GM18858 (cell line): ENCODE data around the gene AZU1.

Experiments used
- ATAC-seq: cut with Tn5 transposase; IDR thresholded peaks from one replicate; pipeline ENCODE4 v1.9.1; 2021; ENCODE audit not compliant: unreplicated experiment

The AZU1 gene

GRCh38 chr19:796692-797527 is 30.7 kb upstream of the AZU1 start, which contains the start of gene PTBP1:
PTBP1 (plus strand) TSS chr19:797452; CDS start chr19:797498, 46 bp downstream.
- peak; percentile 70 for ATAC-seq

GRCh38 chr19:797528-798414 is 29.9 kb upstream of the AZU1 start:
- ATAC-seq = peak; percentile 28

GRCh38 chr19:798415-799075 is 29.1 kb upstream of the AZU1 start:
- ATAC-seq = no peak

- ATAC-seq = no peak
Observed at GRCh38 chr19:799076-799881, 28.4 kb upstream of the AZU1 start.

GRCh38 chr19:800360-801029 is 27.1 kb upstream of the AZU1 start:
- ATAC-seq = no peak

DNA sequence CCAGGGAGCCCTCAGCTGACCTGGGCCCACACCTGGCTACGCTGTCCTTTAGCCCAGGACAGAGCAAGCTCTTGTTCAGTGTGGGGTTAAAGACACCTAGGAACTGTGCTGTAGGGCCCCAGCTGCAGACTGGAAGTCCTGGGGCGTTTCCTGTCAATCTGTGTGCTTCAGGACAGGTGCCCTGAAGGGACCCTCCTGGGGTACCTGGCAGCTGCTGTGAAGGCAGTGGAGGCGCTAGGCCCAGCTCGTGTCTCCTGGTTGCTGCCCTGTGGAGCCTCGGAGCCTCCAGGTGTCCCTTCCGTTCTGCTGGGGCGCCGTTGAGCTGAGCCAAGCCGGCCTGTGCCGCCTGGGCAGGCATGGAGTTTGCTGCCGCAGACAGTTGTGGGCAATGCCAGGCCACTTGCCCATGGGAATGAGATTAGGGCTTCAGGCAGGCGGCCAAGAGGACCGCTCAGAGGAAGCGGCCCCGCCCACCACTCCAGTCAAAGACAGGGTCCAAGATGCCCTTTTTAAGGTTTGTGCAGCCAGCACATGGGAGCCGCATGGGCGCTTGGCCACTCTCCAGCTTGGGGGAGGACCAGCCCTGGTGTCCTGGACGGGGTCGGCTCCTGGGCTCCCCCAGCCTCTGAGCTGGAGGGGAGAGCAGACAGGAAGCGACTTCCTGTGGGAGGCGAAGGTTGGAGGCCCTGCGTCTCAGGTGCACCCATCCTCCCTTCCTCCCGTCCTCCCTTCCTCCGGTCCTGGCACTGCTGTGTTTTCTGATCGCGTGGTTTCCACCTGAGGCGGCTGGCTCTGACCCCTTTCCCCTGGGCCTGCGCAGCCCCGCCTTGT is 26.4 kb upstream of the AZU1 start:
- no peak for ATAC-seq

- no peak for ATAC-seq
Observed at GRCh38 chr19:801861-802497, 25.7 kb upstream of the AZU1 start.

GRCh38 chr19:802498-803098 is 25.0 kb upstream of the AZU1 start:
- no peak for ATAC-seq

DNA sequence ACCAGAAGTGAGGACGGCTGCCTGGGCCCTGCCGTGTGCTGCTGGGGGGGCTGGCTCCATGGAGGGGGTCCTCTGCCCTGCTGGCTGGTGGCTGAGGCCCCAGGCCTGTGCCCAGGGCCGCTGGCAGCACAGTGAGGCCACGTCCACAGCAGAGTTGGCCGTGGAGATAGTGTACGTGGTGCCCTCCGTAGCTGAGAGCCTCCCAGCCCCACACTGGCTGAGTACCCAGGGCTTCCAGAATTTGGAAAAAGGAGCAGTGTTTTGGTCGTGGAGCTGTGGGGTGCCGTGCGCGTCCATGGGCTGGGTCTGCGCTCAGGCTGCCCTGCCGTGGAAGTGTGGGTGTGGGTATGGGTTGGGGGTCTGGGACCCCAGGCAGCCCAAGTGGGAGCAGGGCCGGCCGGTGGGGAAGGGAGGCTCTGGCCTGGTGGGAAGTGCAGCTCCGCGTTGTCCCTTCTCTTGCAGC is 24.5 kb upstream of the AZU1 start:
- no peak for ATAC-seq

DNA sequence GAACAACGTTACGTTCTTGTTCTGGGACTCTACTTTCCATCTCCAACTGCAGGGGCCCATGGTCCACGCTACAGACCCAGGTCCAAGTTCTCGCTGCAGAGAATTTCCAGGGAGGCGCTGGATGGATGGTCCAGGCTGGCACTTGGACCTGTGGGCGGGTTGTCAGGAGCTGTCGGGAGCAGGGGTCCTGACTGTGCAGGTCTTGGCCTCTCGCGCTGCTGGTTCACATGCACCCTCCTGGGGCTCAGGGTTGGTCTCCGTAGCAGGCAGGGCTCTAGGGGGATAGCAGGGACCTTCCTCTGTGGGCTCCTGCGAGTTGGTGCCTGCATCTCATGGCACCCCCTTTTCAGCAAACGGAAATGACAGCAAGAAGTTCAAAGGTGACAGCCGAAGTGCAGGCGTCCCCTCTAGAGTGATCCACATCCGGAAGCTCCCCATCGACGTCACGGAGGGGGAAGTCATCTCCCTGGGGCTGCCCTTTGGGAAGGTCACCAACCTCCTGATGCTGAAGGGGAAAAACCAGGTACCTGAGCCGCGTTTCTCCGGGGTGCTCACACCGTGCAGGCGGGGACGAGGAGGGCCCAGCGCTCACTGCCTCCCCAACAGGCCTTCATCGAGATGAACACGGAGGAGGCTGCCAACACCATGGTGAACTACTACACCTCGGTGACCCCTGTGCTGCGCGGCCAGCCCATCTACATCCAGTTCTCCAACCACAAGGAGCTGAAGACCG is 23.8 kb upstream of the AZU1 start:
- no peak for ATAC-seq

DNA sequence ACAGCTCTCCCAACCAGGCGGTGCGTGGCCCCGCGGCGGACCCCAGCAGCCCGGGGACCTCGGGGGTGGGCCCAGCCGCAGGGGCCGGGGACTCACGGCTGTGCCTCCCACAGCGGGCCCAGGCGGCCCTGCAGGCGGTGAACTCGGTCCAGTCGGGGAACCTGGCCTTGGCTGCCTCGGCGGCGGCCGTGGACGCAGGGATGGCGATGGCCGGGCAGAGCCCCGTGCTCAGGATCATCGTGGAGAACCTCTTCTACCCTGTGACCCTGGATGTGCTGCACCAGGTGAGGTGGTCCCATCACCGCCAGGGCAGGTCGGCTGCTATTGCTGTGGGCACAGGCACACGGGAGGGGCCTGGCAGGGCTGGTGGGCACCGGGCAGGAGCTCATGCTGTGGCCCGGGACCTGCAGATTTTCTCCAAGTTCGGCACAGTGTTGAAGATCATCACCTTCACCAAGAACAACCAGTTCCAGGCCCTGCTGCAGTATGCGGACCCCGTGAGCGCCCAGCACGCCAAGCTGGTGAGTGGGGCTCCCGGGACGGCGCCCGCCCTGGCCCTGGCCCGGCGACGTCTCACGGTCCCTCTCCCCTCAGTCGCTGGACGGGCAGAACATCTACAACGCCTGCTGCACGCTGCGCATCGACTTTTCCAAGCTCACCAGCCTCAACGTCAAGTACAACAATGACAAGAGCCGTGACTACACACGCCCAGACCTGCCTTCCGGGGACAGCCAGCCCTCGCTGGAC is 23.0 kb upstream of the AZU1 start:
- no peak for ATAC-seq

DNA sequence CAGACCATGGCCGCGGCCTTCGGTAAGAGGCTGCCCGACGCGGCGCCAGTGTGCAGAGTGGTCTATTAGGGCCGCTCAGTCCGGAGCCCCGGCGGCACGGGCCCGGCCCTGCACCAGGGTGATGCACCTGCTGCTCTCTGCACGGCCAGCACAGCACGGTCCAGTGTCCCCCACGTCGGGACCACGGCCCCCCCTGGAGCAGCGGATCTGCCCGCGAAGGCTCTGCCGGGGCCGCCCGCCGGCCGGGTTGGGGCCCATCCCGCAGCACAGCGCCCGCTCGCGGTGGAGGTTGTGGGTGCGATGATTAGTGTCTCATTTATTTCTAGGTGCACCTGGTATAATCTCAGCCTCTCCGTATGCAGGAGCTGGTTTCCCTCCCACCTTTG is 22.5 kb upstream of the AZU1 start:
- no peak for ATAC-seq

DNA sequence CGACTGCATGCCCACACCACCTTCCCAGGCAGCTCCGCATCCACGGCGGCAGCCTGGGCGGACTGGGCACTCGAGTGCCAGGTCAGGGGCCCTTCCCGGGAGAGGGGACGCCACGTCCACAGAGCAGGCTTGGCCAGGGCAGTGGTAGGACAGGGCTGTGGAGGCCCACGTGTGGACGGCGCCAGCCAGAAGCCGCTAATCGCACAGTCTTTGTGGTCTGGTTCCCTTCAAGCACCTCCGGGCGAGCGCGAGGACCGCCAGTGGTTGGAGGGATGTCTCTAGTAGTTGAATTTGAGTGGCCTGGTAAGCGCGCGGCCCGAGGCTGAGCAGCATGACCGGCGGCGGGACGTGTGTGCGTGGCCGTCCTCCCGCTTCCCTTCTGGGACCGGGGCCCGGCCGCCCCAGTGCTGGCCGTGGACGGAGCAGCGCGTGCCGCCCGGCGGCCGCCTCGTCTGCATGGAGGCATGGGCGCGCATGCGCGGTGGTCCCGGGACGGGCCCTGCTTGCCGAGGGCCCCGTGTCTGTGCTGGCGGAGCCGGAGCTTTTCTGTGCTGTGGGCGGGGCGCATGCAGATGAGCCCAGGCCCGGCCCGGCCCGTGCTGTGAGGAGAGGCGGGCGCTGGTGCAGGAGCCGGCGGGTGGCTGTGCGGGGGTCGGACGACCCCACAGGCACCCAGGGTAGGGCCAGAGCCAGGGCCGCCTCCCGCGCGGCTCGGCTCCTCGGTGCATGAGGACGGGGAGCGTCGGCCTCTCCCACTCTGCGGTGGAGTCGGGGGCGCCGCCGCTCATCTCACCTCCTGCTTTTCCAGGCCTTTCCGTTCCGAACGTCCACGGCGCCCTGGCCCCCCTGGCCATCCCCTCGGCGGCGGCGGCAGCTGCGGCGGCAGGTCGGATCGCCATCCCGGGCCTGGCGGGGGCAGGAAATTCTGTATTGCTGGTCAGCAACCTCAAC is 21.8 kb upstream of the AZU1 start:
- ATAC-seq = no peak

- no peak for ATAC-seq
Observed at GRCh38 chr19:806815-807421, 20.7 kb upstream of the AZU1 start.
